HG03520 (cell line): ENCODE measurements around the gene ZIC2.

Source experiments
- ATAC-seq: cut with Tn5 transposase; IDR thresholded peaks from one replicate; pipeline ENCODE4 v1.9.1; 2021; ENCODE audit warnings: mild to moderate bottlenecking, moderate library complexity; ENCODE audit not compliant: unreplicated experiment

Gene ZIC2

DNA sequence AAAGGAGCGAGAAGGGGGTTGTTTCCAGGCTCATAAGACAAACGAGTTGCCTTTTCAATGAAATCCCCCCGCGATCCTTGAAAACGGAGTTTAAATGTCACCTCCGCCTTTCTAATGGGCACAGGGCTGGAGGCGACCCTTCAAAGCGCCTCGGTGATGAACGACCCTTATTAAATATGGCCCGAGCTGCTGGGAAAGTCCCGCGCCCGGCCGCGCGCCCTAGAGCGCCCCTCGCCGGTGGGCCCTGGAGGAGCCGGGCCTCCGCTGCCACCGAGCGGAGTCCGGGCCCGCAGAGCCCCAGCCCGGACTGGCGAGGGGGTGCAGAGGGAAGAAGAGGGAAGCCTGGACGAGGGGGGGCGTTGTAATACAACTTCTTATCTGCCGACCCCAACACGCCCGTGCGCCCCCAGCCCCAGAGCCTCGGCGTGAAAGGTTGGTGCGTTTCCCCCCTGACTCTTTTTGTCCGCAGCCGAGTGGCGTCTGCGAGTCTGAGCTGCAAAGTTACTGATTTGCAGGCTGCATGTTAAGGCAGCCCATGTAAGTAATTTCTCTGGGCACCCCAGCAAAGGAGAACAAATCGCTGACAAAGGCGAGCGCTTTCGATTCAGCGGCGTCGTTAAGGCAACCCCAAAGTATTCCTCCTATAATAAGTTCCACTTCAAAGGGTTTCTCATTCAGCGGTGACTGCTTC, 21.9 kb upstream of the ZIC2 start:
- ATAC-seq = no peak

GRCh38 chr13:99960663-99961311, 20.8 kb upstream of the ZIC2 start:
- ATAC-seq = no peak

DNA sequence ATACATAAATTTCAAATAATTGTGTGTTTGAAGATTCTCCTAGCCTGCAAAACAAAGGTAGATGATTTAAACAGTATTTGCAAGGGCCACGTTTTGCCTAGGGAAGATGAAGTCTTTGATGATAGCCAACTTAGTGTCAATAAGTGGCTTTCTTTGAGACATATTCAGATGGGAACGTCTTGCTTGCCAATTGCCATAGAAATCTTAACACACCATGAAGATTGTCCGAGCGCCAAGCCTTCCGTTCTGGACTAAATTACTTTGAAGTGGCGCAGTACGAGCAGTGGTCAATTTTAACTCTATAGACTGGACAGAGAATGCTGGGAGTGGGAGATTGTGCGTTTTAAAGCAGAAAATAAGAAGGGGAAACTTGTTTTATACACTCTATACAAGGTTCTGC, 19.9 kb upstream of the ZIC2 start:
- ATAC-seq = no peak

GRCh38 chr13:99962242-99962641, 19.3 kb upstream of the ZIC2 start:
- no peak for ATAC-seq

GRCh38 chr13:99963816-99964339, 17.7 kb upstream of the ZIC2 start:
- no peak for ATAC-seq

DNA sequence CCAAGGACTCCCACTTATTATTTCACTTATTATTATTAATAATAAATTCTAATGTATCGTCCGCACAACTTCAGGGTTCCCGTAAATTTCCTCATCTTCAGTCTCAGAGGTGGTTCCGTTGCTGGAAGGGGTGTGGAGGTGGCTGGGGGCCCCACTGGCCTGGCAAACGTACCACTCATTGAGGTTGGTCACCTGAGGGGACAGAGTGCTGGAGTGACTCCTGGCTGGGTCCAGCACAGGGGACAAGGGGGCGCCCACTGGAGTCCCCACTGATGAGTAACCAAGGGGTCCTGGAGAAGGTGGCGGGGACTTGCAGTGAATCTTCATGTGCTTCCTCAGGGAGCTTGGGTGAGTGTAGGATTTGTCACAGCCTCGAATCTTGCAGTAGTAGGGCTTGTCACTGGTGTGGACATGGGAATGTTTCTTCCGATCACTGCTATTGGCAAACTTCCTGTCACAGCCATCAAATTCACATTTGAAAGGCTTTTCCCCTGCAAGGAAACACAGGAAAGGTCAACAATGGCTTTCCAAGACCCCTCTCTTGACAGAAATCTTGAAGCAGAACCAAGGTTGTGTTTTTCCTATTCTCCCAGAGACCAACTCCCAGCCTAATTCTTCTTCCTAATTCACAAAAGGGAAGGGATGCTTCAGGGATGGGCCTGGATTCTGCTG, 16.1 kb upstream of the ZIC2 start:
- ATAC-seq = no peak

- ATAC-seq = no peak
Measured at GRCh38 chr13:99966064-99966805, 15.3 kb upstream of the ZIC2 start.

DNA sequence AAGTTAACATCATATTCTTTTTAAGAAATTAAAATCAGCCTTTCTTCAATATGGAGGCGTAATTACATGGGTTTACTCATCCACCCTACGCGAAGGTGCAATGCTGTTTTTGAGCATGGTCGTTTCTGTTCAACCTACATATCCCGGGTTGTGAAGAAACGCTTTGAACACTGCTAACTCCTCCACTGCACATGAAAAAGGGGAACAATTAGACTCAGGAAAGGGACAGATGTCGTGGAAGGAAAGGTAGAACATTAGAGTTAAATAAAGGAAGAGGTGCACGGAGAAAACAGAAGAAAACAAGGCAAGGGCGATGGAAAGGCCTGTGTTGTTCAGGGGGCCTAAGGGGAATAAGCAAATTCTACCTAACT, 14.1 kb upstream of the ZIC2 start:
- no peak for ATAC-seq

GRCh38 chr13:99967869-99968520, 13.6 kb upstream of the ZIC2 start:
- ATAC-seq = no peak

DNA sequence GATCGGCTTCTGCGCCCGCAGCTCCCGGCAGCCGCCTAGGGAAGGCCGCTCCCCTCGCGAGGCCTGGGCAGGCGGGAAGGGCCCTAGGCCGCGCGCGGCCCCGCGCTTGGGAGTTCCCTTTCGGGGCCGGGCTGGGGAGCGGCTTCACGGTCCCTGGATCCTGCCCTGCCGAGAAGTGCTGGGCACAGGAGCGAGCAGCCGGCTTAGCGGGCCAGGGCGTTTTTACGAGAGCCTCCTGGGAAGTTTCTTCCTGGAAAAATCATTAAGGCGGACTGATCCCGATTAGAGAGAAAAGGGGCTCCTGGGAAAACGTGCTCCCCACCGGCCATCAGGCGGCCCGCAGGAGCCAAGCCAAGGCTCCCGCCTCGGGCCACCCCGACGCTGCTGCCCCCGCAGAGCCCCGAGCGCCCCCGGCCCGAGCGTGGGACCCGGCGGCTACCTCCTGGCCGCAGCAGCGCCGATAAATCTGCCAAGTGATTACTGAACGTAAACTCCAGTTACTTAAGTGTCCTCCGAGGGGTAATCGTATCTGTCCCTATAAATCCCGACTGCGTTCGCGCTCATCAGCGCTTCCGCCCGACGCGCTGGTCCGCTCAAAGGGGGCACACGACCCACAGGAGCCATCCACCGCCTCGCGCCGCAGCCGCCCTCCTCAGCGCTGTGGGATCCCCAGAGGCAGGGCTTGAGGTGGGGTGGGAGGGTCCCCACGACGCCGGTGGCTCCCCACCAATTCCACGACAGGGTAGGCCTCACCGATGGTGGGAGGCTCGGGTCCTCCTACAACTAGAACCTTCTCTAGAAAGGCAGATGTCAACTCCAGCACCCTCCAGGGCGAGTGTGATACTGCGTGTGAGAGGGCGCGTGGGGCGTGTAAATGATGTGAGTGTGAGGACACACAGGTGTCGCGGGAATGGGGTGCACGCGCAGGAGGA, 12.8 kb upstream of the ZIC2 start:
- no peak for ATAC-seq

DNA sequence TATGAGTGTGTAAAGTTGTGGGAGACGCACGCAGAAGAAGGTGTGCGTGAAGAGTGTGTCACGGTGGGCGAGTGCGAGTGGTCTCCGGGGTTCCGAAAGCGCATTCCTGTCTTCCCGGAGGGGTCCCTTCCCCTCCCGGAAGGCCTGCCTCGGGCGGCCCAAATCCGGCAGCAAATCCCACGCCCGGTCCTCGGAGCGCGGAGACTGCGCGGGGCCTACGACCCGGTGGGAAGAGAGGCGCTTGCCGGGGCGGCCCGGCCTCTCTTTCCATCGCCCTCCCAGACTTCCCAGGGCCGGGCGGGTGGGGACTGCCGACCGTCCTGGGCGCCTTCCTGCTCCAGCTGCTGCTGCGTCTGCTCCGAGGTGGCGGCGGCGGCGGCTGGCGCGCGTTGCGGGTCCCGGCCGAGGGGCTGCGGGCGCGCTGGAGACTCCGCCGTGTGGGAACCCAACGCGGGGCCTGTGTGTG, 12.1 kb upstream of the ZIC2 start:
- no peak for ATAC-seq

GRCh38 chr13:99969919-99970650, 11.5 kb upstream of the ZIC2 start:
- ATAC-seq = no peak

DNA sequence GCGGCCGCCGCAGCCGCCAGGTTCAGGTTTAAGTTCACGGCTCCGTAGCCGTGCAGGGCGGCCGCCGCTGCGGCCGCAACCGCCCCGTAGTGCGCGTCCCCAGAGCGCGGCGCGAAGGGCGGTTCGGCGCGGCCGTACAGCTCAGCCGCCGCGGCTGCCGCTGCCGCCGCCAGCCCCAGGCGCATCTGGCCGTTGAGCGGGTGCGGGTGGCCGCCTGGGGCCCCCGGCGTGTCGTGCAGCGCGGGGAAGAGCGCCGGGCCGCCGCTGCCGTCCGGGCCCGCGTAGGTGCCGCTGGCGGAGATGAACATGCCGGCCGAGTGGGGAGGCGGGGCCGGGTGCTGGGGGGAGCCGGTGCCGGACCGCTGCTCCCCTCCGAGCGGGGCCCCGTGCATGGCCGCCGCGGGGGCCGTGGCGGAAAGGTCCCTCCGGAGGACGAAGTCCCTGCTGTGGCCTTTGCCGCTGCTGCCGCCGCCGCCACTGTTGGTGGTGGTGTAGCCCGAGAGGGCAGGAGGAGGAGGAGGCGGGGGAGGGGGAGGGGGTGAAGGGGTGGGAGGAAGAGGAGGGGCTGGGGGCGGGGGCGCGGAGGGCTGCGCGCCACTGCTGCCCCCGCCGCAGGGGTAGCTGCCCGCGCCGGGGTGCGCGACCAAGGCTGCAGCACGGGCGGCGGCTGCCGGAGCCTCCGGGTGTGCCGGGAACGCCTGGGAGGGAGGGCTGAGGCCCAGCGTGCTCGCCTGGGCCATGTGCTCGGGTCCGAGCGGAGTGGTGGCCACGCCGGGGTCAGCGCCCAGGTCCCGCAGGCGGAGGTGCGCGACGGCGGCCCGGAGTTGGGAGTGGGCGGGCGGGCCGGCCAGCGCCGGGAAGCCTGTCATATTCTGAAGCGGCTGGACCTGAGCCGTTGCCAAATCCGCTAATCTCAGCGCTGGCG, 10.7 kb upstream of the ZIC2 start:
- no peak for ATAC-seq

DNA sequence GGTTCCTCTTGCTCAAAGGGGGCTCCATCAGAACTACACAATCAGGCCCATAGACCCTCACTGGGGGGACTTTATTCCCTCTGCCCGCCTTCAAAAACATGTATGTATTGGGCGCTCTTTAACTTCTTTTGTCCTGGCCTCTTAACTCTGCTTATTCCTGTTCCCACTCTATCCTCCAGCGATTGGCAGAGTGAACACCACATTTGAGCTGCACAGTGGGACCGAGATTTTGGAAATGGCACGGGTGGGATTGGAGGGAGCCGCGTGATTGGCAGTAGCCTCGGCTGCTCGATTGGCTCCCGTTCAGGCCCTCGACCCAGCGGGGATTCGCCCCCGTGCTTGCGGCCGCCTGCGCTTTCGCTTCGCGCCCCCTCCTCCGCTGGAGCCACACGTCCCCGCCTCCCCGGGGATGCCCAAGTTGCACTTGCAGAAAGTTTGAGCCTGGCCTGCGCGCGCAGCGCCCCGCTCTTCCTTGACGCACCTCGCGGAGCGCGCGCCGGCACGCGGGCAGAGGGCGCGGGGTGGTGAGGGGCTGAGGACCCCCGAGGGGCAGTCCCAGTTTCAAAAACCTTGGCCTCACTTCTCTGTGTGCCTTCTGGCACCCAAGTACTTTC, 9.9 kb upstream of the ZIC2 start, which contains the start of gene ZIC5:
TSS of gene ZIC5 (minus strand) at position 192 of the 614 bp plus-strand sequence. CDS start at position 28, 164 bp downstream.
- no peak for ATAC-seq

DNA sequence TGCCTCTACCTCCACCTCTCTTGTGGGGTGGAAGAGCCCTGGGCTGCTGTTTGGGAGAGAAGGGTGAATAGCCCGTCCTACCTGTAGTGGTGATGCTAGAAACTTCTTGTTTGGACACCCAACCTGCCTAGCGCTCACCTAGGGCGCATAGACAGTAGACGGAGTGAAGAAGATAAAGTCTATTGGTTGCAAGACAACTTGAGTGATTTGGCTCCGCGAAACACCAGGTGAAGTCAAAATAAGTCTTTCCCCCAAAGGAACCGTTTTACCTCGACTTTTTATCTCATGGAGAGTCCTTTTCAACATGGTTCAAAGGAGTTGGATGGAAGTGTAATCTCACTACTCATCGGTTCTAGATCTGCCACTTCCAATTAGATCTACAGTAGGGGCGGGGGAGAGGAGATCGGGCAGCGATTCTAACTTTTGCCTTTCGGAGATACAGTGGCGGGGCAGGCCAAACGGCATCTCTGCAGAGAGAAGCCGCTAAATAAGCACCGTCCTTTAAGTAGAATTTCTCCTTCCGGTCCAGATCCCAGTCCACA, 9.3 kb upstream of the ZIC2 start:
- ATAC-seq = no peak

GRCh38 chr13:99973163-99973807, 8.3 kb upstream of the ZIC2 start:
- ATAC-seq = no peak

- no peak for ATAC-seq
Measured at GRCh38 chr13:99973808-99974185, 7.8 kb upstream of the ZIC2 start.
